Stimulated activated CD8-positive, alpha-beta memory T cell treated with anti-CD3 and anti-CD28 coated beads, Interleukin-12 subunit alpha, Interleukin-12 subunit beta, amount 100 ng/mL, for 1 hour (primary cell): ENCODE data around the gene DAAM1.

ENCODE experiments used
- DNase-seq: peaks from one replicate; pipeline ENCODE4 v3.0.0-alpha.2; 2020; ENCODE audit warnings: low read depth

Gene DAAM1

DNA sequence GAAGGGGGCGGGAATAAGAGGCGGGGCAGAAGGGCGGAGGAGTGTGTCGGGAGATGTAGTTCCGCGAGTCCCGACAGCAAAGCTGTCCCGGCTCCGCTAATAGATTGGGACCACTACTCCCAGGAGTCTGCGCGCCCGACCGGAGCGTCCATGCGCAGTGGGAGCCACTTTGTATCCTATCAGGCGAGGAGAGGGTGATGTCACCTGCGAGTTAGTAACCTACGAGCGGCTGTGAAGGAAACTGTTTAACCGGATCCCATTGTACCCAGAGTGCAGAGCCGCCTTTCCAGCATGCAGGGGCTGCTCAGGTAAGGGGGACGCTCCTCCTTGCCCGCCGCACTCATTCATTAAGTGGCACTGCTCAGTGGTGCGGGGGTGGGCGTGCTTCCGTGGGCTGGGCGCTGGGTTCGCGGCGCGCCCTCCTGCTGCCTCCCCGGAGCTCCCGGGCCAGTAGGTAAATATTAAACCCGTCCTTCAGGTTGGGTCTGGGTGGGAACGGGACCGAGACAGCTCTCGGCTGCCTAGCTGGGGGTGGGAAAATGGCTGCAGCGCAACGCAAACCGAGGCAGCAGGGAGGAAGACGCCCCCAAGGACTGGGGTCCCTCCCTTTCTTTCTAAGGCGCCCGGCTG, at the start of gene DAAM1:
Gene DAAM1 (plus strand): TSS at position 207 of the 630 bp plus-strand sequence. CDS start 74,811 bp downstream, outside the sequence.
- peak; percentile 92 for DNase-seq

GRCh38 chr14:59139324-59139723, 49.1 kb upstream of the DAAM1 start:
- no peak for DNase-seq

DNA sequence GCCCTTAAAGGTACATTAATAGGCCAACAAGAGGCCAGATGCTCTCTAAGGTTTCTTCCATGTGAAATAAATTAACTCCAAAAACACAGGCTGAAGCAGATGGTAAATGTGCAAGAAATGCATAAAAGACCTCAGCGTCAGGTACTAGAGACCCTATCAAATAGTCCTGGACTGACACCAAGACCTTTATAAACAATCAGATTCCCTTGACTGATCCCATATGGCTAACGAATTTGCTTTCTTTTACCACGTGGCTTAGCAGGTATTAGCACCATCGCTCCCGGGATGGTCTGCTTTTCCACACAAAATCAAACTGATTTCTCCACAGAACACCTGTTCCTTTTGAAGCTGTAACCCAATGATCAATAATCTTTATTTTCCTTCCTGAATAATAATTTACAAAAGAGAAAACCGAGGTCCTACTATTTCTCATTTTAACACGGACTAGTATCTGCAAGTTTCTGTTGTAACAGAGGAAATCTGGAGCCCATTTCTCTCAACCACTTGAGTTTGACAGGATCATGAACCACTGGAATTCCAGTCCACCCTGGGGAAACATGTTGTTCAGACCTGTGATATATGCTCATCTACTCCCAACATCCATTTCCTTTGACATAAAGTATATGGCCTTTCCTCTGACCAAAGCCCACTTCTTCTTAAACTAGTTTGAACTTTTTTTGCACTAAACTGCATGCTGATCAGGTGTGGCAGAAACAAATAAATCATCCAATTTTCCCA, 48.2 kb upstream of the DAAM1 start:
- no peak for DNase-seq

- no peak for DNase-seq
Measured at GRCh38 chr14:59146484-59146883, 42.0 kb upstream of the DAAM1 start.

DNA sequence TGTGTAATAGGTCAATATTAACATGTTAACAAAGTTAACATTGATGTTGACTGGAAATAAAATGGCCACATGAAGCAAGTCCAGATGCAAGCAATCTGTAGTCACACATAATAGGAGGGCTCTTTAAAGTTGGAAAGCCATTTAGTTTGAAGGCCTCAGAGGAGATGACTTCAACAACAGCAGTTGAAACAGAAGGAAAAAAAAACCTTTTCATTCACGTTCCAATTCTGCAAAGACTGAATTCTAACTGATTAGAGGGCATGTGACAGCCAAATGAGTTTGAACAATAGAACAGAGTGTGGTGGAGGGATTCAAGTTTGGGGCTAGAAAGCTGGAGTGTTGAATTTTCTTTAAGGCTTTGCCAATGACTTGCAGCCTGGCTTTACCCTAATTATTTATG, 41.5 kb upstream of the DAAM1 start:
- no peak for DNase-seq

DNA sequence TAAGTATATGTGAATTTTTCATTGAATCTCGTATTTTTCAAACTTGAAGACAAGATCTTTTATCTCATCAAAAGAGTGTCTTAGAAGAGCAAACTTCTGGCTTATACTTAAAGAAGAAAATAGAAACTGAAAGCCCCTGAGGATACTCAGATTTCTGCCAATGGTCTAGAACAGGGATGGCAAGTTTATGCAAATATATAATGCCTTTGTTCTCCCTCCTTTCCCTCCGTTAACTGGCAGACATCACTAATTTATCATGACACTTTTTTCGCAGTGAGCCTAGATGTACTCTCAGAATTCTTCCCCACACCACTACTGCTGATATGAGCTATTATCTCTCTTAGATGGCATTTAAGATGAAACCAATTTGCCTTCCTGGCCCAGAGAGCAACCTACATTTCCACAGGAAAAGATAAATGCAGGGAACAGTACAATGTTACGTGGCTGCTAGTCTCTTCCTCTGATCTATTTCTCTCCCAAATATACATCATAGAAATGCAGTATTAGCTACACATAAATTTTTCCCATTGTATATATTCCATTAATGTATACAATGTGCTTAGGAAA, 40.0 kb upstream of the DAAM1 start:
- no peak for DNase-seq

- no peak for DNase-seq
Measured at GRCh38 chr14:59150990-59151389, 37.5 kb upstream of the DAAM1 start.

GRCh38 chr14:59154373-59154772, 34.1 kb upstream of the DAAM1 start:
- no peak for DNase-seq

GRCh38 chr14:59155886-59156285, 32.6 kb upstream of the DAAM1 start:
- DNase-seq = no peak

GRCh38 chr14:59159169-59159568, 29.3 kb upstream of the DAAM1 start:
- no peak for DNase-seq

DNA sequence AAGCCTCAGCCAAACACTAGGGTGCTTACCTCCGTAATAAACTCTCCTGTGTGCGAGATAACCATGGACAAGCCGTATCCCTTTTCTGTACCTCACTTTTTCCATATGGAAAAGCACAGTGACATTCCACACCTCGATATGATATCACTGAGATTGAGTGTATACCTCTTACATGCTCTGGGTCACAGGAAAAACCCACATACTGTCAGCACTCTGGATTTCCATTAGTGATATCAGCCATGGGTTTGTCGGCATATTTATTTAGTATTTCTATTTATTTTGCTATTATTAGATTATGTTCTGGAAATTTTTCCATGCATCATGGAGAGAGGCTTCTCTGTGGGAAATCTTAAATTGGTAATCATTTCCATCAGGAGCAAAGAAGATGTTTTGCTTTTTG, 28.0 kb upstream of the DAAM1 start:
- DNase-seq = no peak

GRCh38 chr14:59161561-59162175, 26.8 kb upstream of the DAAM1 start:
- DNase-seq = no peak

DNA sequence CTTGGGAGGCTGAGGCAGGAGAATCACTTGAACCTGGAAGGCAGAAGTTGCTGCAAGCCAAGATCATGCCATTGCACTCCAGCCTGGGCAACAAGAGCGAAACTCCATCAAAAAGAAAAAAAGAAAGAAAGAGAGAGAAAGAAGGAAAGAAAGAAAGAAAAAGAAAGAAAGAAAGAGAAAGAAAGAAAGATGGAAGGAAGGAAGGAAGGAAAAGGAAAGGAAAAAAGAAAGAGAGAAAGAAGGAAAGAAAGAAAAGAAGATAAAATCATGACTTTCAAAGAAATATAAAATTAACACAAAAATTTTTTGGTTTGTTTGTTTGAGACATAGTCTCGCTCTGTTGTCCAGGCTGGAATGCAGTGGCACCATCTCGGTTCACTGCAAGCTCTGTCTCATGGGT, 22.2 kb upstream of the DAAM1 start:
- no peak for DNase-seq

DNA sequence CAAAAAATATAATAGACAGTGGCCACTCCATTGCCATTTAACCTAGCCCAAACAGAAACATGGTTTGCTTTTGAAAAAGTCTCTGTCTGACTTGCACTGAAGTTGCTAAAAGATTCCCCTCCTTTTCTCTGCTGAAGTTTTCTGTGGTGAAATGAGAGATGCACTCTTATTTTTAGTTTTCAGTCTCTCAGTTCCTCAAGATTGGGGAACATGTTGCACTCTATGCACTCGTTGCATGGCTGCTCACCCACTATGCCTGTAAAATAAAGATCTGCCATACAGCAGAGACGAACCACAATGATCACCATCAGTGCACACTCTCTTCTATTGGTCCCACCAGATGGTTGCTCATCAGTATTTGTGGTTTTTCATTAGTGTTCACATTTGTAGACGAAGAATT, 13.1 kb upstream of the DAAM1 start:
- no peak for DNase-seq

- DNase-seq = no peak
Measured at GRCh38 chr14:59176765-59177164, 11.7 kb upstream of the DAAM1 start.

DNA sequence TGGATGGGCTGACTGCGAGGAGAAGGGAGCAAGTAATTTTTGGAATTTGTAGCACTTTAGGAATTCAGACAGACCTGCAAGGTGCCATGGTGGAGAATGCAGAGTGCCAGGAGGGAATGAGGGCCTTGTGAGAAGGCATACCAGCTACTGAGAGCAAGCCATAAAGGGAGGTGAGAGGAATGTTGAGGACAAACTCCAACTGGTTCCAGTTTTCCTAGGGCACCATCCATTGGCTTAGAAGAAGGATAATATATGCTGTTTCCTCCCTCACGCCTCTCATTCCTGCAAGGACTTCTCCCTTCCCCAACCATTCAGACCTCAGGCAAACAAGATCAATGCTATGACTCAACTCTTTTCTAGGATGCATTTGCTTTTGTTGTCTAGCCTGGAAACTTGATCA, 11.2 kb upstream of the DAAM1 start:
- DNase-seq = no peak

GRCh38 chr14:59181791-59182190, 6.7 kb upstream of the DAAM1 start:
- no peak for DNase-seq

DNA sequence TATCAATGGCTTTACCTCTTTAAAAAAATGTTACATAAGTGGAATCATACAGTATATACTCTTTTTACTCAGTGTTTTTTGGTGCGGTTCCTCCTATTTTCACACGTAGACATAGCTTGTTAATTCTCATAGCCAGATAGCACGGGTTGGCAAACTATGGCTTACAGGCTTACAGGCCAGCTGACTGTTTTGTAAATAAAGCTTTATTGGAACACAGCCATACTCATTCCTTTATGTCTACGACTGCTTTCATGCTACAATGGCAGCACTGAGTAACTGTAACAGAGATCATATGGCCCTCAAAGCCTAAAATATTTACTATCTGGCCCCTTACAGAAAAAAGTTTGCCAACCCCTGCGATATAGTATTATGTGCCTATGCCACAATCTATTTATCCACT, 5.8 kb upstream of the DAAM1 start:
- no peak for DNase-seq

DNA sequence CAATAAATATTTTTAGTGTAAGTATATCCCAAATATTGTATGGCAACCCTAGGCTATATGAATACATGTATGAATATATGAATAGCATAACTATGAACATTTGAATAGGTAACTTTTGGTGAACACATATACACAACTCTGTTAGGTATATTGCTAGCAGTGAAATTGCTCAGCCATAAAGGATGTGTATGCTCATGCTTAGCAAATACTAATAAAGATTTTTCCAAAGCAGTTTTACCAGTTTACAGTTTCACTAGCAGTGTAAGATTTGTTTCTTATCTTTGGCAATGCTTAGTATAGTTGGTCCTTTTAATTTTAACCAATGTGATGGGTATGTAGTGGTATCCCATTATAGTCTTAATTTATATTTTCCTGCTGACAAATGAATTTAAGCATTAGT, 5.3 kb upstream of the DAAM1 start:
- no peak for DNase-seq

DNA sequence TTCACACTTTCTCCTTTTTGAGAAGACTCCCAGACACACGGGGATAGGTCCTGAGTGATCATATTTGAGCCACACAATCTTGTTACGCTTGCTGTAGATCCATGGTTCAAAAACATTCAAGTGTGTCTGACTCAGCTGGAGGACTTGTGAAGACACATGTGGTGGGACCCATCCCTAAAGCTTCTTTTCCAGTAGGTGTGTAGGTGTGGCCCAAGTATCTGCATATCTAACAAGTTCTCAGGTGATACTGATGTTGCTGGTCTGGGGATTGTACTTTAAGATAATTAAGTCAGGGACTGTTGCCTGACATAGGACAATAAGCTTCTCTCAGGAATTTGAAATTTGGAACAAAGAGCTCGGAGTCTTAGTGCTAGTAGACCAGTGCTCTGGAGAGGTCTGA, 4.1 kb upstream of the DAAM1 start:
- DNase-seq = no peak

DNA sequence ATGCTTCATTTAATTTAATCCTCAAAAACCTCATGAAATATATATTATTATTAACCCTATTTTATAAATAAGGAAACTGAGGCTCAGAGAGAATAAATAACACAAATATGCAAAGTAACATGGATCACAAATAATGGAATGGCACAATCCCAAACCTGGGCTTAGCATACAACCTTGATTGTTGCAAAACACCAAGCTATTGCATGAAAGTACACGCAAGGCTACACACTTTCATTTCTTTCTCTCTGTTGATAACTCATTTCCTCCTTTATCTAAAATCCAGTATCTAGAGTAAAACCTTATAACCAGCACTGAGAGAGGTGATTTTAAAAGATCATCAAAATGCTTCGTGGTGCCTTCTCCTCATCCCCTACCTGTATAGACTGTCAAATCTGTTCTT, 2.8 kb upstream of the DAAM1 start:
- no peak for DNase-seq

GRCh38 chr14:59186306-59186705, 2.2 kb upstream of the DAAM1 start:
- no peak for DNase-seq

DNA sequence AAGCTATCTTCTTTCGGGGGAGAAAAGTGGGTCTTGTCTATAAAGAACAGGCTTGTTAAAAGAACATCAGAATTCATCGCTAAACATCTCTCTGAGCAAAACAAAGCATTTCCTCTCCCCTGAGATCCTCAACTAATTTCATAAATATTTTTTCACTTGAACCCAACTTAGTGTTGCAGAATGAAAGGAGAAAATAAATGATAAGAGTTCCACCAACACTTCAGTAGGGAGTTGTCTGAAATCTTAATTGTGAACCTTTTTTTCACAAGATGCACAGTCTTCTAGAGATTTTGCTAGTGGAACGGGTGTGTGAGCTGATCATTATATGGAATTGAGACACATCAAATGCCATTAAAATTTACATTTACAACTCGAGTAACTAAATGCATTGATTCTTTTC, 1.3 kb upstream of the DAAM1 start:
- DNase-seq = no peak
